Measurements from ENCODE around the gene RACGAP1.

Gene RACGAP1, protein sequence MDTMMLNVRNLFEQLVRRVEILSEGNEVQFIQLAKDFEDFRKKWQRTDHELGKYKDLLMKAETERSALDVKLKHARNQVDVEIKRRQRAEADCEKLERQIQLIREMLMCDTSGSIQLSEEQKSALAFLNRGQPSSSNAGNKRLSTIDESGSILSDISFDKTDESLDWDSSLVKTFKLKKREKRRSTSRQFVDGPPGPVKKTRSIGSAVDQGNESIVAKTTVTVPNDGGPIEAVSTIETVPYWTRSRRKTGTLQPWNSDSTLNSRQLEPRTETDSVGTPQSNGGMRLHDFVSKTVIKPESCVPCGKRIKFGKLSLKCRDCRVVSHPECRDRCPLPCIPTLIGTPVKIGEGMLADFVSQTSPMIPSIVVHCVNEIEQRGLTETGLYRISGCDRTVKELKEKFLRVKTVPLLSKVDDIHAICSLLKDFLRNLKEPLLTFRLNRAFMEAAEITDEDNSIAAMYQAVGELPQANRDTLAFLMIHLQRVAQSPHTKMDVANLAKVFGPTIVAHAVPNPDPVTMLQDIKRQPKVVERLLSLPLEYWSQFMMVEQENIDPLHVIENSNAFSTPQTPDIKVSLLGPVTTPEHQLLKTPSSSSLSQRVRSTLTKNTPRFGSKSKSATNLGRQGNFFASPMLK

DNA sequence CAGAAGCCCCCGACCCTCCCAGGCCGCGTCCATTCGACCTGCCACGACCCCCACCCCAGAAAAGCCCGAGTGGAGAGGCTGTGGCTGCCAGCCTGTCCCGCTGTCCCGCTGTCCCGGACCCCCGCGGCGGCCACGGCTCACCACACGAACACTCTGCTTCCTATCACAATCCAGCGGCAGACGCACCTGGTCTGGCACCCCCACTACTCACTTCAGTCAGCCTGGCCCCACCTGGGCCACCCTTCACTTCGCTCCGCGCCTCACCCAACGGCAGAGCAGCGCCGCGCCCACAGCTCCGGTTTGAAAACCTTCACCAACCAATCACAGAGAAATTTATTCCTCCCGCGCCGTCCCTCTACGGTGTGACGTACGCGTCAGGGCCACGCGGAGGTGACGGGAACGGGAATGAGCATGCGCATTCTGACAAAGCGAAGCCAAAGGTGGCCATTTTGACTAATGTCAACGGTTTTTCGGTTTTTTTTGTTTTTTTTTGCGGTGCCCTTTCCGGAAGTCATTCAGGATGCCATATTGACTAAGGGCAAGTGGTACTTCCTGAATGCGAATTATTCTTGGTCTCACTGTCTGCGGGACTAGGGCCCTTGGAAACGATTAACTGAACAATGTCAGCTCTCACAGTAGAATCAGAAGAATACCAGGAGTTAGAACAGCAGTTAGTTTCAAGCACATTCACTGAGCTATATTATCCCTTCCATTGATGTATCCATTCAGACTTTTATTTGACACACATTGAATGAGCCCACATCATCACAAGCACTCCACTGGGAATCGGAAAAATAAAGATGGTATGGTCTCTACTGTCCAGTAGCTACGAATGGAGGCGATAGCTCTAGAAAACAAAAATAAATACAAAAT lies at the start of gene RACGAP1:
Gene RACGAP1 (minus strand): TSS at position 308 of the 873 bp plus-strand sequence. CDS start 8,779 bp downstream, outside the sequence.
- peak; percentile 98 for DNase-seq (ENCODE audit: low spot score)

DNA sequence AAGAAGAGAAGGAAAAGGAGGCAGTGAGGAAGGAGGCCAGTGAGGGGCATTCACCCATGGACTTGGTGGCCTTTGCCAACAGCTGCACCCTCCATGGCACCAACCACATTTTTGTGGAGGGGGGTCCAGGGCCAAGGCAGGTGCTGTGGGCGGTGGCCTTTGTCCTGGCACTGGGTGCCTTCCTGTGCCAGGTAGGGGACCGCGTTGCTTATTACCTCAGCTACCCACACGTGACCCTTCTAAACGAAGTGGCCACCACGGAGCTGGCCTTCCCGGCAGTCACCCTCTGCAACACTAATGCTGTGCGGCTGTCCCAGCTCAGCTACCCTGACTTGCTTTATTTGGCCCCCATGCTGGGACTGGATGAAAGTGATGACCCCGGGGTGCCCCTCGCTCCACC lies 48.4 kb upstream of the RACGAP1 start:
- DNase-seq (ENCODE audit: low spot score) = no peak

DNA sequence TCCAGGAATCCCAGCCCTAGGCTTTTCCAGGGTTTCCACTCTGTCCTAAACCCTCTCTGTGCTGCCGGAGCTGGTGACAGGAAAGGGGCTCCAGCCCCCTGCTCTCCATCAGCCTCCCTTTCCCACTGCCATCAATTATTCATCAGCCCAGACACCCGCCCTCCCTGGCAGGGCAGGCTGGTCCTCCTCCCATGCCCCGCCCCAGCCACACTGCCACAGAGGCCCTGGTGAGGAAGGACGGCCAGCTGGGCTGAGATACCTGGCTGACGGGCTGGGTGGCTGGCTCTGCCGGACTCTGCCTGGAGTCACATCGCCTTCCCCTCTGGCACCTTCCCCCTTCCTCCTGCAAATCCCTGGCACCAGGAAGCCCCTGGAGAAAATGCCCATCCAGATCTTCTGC lies 47.9 kb upstream of the RACGAP1 start:
- DNase-seq (ENCODE audit: low spot score) = no peak

DNA sequence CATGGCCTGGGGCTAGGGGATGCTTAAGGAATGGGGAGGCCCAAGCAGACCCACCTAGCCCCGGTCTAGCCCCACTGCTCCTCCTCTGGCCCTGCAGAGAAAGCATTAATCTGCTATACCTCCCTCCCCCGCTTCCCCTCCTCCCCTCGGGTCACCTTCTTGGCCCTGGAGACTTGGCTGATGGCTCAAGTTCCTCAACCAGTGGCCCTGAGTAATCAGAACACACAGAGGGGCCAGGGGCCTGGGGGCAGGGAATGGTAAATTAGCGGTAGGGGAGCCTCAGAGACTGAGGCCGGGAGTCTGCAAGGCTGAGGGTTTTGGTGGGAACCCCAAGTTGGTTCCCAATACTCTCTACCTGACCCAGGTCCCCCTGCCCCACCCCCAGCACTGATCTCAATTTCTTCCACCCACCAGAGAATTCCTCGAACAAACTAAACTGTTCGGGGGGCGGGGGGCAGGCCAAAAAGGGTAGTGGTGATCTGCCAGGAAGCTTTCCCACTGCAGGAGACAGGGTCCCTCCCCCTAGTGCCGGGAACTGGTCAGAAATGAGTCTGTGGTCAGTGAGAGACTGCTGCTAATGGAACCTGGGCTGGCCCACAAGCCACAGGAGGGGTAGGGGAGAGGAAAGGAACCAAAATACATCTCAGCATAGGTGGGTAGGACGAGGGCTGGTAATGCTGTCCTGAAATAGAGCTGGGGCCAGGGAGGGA lies 47.1 kb upstream of the RACGAP1 start:
- DNase-seq (ENCODE audit: low spot score) = no peak

DNA sequence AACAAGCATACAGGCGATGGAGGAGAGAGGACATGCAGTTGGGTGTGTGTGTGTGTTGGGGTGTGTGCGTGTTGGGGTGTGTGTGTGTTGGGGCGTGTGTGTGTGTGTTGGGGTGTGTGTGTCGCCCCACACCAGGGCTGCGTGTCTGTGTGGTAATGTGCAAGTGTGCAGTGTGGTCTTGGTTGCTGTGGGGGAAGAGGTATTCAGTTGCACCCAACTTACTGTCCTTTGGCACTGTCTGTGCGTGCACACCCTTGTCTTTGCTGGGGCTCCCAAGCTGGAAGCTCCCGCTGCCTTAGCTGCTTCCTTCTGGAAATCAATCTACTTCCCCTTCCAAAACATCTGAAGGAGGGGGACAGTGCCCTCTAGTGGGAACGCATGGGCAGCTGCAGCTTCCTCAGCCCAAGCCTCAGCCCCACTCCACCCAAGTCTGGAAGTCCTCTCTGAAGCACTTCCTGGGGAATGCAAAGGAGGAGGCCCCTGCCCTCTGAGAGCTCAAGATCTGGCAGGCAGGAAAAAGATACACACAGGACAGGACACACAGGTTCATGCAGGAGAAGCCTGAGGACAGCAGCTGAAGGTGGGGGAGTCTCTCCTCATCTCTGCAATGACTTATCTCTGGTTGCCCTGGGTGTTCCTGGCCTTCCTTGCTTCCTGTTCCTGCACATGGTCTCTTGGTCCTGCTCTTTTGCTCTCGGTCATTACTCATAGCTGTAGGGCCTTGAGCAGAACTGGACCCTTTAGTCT lies 45.2 kb upstream of the RACGAP1 start:
- peak; percentile 67 for DNase-seq (ENCODE audit: low spot score)

DNA sequence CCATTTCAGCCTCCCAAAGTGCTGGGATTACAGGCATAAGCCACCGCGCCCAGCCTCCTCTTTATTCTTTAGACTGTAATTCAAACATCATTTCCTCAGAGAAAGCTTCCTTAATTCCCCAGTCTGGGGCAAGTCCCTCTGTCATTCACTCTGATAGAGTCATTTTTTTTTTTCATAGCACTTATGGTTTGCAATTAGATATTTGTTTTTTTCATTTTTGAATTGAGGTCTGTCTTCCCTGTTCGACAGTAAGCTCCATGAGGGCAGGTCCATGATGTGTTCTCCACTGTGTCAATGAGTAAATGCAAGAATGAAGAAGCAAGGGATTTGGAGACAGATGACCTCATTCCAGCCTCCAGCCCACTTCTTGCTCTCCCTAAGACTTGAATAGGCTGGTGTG lies 44.2 kb upstream of the RACGAP1 start:
- DNase-seq (ENCODE audit: low spot score) = no peak

DNA sequence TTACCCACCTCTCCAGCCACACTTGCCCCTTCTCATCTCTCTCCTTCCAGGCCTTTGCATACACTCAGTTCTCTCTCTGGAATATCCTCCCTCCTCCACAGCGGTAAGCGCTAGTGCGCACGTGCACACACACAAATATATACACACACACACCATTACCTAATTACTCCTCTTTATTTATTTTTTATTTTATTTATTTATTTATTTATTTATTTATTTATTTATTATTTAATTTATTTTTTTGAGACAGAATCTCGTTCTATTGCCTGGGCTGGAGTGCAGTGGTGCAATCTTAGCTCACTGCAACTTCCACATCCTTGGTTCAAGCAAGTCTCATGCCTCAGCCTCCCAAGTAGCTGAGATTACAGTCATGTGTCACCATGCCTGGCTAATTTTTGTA lies 43.8 kb upstream of the RACGAP1 start:
- DNase-seq (ENCODE audit: low spot score) = no peak

DNA sequence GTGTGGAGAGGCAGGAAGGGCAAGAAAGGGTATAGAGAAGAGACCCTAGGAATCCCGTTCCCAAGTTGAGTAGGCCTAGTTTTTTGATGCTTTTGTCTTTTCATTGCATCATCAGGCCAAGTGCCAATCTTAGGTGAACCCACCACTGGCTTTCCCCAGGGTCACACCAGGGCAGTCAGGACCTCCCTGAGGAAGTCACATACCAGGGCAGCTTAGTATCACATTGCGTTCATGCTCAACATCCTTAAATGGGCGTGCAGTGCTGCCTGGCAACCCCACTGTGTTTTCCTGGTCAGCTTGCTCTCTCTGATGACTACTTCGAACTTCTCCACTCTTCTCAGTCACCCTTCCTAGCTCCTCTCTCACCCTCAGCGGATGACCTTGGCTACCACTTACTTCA lies 41.1 kb upstream of the RACGAP1 start:
- no peak for DNase-seq (ENCODE audit: low spot score)

DNA sequence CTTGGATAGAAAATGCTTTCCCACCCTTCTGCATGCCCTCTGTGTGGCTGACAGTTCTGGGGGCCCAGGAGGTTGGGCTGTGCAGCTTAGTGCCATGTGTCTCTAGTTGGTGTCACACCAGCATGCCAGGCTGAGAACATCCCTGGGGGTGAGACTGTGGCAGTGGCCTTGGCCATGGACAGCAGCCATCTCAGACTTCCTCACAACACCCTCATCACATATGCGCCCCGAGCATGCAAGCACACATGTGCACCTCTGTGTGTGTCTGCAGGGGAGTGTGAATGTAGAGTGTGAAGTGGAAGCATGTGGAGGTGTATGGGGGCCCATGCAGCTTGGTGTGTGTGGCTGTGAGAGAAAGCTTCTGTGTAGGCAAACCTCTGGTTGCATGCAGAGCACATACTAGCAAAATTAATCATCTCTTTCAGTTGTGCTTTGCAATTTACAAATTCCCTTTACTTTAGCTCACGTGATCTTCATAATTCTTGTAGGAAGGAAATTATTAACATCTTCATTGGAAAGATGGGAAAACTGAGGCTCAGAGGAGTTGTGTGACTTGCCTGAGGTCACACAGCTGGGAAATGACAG lies 40.5 kb upstream of the RACGAP1 start:
- DNase-seq (ENCODE audit: low spot score) = no peak

DNA sequence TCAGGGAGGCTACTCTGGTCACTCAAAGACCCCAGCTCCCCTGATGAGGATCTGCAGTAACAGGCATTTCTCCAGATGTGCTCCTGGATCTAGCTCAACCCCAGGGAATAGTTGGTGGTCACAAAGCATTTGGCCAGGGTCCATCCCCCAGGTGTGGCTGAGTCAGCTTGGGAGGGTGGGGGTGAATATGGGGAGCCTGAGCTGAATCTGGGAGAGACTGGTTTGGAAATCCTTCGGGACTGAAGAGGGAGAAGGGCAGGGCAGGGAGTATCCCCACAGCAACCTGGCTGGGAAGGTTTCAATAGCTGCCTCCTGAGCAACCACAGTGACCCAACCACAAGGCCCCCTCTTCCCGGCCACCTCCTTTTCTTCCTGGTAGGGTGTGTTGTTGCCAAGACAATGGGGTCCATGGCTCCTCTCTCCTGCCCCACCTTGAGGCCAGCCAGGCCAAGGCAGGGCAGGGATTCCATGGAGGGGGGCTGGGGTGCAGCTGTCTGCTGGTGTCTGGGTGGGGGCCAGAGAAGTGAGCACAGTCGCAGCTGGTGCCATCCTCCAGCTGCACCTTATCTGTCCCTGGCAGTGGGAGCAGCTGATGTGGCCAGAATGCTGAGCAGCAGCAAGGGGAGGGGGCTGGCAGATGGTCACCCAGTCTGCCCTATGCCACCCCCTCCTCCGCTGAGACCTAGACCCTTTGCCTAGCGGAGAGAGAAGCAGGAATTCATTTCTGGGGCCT lies 37.6 kb upstream of the RACGAP1 start:
- no peak for DNase-seq (ENCODE audit: low spot score)

DNA sequence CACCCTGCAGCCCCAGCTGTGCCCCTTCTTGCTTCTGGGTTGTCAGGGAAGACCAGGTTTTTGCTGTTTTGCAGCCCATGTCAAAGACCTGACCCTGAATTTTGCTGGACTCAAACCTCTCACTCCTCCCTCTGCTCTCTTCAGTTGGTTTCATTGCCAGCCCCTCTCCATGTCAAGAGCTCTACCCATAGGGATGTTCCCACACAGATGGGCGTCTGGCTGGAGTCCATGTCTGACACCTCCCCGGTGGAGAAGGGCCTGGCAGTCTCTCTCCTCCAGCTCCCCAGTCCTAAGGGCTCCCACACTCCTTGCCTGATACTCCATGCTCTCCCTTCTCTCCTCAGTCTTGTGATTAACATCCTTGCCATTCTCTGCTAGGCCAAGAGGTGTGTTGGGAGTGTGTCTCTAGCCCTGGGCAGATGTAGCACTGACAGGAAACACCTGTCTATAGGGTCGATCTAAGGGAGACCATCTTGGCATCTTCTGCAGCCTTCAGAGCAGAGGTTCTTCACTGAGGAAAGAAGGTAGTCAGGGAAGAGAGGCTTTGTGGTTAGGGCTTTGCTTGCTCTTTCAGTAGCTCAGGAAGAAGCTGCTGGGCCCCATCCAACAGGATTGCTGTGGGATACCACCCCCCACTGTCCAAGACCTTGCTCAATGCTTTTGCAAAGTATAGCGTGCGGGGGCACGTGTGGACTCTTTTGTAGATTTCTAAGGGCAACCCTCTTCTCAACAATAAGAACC lies 36.8 kb upstream of the RACGAP1 start:
- no peak for DNase-seq (ENCODE audit: low spot score)

DNA sequence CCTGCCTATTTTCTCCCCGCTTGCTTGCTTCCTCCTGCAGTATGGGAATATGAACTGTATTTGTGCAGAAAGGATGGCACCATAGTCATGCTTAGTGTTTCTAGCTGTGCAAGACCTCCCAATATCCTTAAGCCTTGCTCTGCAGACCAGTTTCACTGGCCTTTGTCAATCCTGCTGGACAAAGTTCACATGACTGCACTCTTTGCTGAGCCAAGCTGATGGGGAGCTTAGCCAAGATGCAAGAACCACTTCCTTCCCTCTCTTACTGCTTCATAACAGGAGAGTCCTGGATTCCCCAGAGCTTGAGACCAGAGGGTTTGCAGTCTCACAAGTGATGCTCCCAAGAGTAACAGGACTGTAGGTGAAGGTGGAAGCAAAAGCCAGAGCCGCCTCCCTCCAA lies 35.9 kb upstream of the RACGAP1 start:
- DNase-seq (ENCODE audit: low spot score) = no peak

DNA sequence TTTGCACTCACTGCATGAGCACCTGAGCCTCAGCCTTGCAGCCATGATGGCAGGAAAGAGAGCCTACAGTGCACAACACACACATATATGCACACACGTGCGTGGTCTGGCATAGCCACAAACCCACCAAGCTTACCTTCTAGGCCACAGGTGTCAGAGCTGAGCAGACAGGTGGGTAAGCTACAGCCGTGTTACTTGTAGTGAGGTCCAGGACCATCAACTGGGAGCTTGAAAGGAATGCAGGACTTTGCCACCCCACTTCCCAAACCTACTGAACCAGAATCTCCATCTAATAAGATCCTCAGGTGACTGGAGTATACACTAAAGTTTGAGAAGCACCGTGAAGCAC lies 34.8 kb upstream of the RACGAP1 start:
- no peak for DNase-seq (ENCODE audit: low spot score)

DNA sequence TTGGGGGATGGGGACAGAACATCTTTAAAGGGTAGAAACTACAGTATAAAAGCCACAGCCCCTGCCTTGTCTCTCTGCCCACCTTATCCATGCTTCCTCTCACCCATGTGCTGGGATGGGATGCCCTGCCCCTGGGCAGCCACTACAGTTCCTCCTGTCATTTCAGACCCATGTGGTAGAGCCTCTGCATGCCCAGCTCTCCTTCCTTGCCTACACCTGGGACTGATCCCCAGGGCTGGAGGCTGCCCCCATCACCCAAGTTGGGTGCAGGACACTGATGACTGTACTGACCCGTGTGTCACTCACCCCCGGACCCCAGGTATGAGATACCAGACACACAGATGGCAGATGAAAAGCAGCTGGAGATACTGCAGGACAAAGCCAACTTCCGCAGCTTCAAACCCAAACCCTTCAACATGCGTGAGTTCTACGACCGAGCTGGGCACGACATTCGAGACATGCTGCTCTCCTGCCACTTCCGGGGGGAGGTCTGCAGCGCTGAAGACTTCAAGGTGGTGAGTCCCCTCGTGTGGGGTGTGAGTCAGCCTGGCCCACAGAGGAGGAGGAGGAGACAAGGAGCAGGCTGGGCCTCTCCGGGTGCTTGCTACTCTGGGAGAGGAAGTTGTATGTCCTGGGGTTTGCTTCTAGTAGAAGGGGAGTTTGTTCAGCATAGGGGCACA lies 34.3 kb upstream of the RACGAP1 start:
- DNase-seq (ENCODE audit: low spot score) = peak; percentile 40

DNA sequence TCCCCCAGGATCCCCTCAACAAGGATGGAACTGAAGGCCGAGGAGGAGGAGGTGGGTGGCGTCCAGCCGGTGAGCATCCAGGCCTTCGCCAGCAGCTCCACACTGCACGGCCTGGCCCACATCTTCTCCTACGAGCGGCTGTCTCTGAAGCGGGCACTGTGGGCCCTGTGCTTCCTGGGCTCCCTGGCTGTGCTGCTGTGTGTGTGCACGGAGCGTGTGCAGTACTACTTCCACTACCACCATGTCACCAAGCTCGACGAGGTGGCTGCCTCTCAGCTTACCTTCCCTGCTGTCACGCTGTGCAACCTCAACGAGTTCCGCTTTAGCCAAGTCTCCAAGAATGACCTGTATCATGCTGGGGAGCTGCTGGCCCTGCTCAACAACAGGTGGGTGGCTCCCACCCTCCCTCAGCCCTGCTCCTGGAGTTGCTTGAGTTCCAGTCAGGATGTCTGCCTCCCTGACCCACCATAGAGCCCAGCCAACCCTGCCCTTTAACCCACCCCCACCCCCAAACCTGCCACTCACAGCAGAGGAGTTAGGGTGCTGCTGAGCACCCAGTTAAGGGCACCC lies 33.5 kb upstream of the RACGAP1 start:
- DNase-seq (ENCODE audit: low spot score) = no peak

DNA sequence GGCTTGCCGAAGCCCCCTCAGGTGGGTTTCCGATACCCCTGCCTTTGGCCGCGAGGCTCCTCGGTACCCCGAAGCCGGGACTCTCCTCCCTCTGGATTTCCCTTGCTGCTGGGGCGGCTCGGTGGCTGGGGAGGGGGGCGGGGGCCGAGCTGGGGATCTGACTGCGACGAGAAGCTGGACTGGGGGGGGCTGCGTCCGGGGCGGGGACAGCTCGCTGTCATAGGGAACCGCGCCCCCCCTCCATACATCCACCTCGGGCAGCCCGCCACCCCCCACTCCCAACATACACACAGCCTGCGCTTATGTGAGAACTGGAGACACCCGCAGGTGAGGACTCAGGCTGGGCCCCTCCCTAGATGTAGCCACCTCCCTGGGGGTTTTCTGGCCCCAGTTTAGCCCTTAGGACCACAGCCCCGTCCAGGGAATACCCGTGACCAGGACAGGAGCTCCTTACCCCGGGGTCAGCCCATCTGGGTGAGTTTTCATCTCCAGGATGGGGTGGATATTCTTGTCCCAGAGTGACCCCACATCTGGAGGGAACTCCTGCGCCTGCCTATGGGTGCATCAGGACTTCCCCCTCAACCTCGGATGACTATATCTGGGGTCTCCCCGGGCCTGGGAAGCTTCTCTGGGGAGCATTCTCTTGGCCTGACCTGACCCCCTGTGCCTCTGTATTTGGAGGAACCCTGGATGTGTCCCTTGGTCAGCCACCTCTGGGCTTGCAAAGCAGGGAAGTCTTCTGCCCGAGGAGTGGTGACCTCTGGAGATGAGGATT lies 32.8 kb upstream of the RACGAP1 start:
- DNase-seq (ENCODE audit: low spot score) = no peak

DNA sequence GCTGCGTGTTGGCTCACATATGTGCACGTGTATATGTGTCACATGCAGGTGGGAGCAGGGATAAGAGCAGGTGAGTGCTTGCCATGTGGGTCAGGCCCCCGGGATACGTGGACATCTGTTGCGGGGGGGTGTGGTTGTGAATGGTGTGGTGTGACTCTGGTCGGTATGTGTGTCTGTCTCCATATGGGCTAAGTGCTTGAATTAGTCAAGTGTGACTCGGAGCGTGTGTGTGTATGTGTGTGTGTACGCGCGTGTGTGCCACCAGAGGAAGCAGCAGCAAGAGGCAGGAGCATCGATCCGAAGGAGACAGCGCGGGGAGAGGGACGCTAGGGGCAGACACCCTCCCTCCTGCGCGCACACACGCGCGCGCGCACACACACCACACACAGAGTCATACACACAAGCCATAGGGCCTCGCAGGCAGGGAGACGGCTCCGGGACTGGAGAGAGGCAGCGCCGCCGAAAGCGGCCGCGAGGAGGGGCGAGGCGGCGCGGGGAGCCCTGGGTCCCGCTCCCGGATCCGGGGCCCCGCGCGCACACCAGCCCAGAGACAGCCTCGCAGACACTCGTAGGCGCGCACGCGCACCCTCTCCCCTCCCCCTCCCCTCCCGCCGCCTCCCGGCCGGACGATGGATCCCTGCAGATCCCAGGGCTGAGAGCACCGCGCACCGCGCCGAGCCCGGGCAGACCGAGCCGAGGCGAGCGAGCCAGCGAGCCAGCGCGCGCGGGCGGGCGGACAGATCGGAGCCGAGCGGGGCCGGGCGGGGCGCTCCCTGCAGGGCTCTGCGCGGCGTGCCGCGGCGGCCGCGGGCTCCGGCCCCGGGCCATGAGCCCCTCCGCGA lies 31.9 kb upstream of the RACGAP1 start, which contains the start of gene ASIC1:
Gene ASIC1 (plus strand): TSS at position 597 of the 842 bp plus-strand sequence. CDS start 1,171 bp downstream, outside the sequence.
- DNase-seq (ENCODE audit: low spot score) = peak; percentile 19
